Effector memory CD8-positive, alpha-beta T cell (primary cell): ENCODE measurements around the gene LRP1B.

Experiments
- ATAC-seq: fragments of 150-1000 bp; cut with Tn5 transposase; replicated peaks from 2 replicates; pipeline ENCODE4 v1.10.0; 2021; ENCODE audit warnings: mild to moderate bottlenecking, moderate library complexity
- DNase-seq, 3 experiments: peaks; one replicate each; pipeline ENCODE4 v3.0.0; 2021
- H3K27ac Mint-ChIP-seq, 2 donors: one replicate each; pipeline ENCODE4 v1.8.0; 2022; ENCODE audit warnings: mild to moderate bottlenecking in 2 of 2, mixed read lengths in 2 of 2, moderate library complexity in 2 of 2
- H3K27me3 Mint-ChIP-seq, 2 donors: one replicate each; pipeline ENCODE4 v1.8.0; 2022; ENCODE audit warnings: mixed read lengths in 2 of 2
- H3K36me3 Mint-ChIP-seq: one replicate; pipeline ENCODE4 v1.8.0; 2022; ENCODE audit warnings: mild to moderate bottlenecking, moderate library complexity, mixed read lengths; ENCODE audit not compliant: insufficient read depth
- H3K4me1 Mint-ChIP-seq, 2 donors: one replicate each; pipeline ENCODE4 v1.8.0; 2022; ENCODE audit warnings: low read depth in 2 of 2, mixed read lengths in 2 of 2
- H3K4me3 Mint-ChIP-seq, 2 donors: one replicate each; pipeline ENCODE4 v1.8.0; 2022; ENCODE audit warnings: mild to moderate bottlenecking in 2 of 2, mixed read lengths in 2 of 2, moderate library complexity in 2 of 2
- H3K9me3 Mint-ChIP-seq, 2 donors: one replicate each; pipeline ENCODE4 v1.8.0; 2022; ENCODE audit warnings: mixed read lengths in 2 of 2

LRP1B gene

GRCh38 chr2:141519906-141520305 lies 610.9 kb downstream of the LRP1B start:
- no peaks in the 10 kb centered on the region for H3K36me3 Mint-ChIP-seq
- H3K4me3 Mint-ChIP-seq, result no peak overlapping the region
- no peak overlapping the region for H3K27ac Mint-ChIP-seq
- DNase-seq (no peak), ATAC-seq (no peak)
- no peaks in the 10 kb centered on the region for H3K4me1 Mint-ChIP-seq
- no peaks in the 10 kb centered on the region for H3K27me3 Mint-ChIP-seq
- H3K9me3 Mint-ChIP-seq, result peaks cover 6% of the 10 kb centered on the region in 2 donors

GRCh38 chr2:141517852-141518421 lies 612.9 kb downstream of the LRP1B start:
- Mint-ChIP-seq H3K4me3 (no peak overlapping the region), H3K27ac (no peak overlapping the region), H3K27me3 (no peaks in the 10 kb centered on the region), H3K9me3 (peaks cover 6 to 9% of the 10 kb centered on the region in 2 donors), H3K4me1 (no peaks in the 10 kb centered on the region), H3K36me3 (no peaks in the 10 kb centered on the region)
- ATAC-seq (no peak), DNase-seq (no peak)

GRCh38 chr2:141517180-141517851 lies 613.5 kb downstream of the LRP1B start:
- no peaks in the 10 kb centered on the region for H3K4me1 Mint-ChIP-seq
- no peak overlapping the region for H3K27ac Mint-ChIP-seq
- no peaks in the 10 kb centered on the region for H3K27me3 Mint-ChIP-seq
- ATAC-seq (no peak), DNase-seq (no peak)
- H3K4me3 Mint-ChIP-seq, result no peak overlapping the region
- peaks cover 3 to 8% of the 10 kb centered on the region in 2 donors for H3K9me3 Mint-ChIP-seq
- H3K36me3 Mint-ChIP-seq, result no peaks in the 10 kb centered on the region

GRCh38 chr2:141515931-141516330 lies 614.9 kb downstream of the LRP1B start:
- Mint-ChIP-seq H3K9me3 (peaks cover 0 to 8% of the 10 kb centered on the region in 2 donors), H3K36me3 (no peaks in the 10 kb centered on the region), H3K4me3 (no peak overlapping the region), H3K27ac (no peak overlapping the region), H3K27me3 (no peaks in the 10 kb centered on the region), H3K4me1 (no peaks in the 10 kb centered on the region)
- DNase-seq (no peak), ATAC-seq (no peak)

- H3K4me3 Mint-ChIP-seq, result no peak overlapping the region
- no peaks in the 10 kb centered on the region for H3K27me3 Mint-ChIP-seq
- ATAC-seq, result no peak
- H3K9me3 Mint-ChIP-seq, result peaks cover 0 to 9% of the 10 kb centered on the region in 2 donors
- no peak for DNase-seq
- H3K36me3 Mint-ChIP-seq, result no peaks in the 10 kb centered on the region
- no peak overlapping the region for H3K27ac Mint-ChIP-seq
- no peaks in the 10 kb centered on the region for H3K4me1 Mint-ChIP-seq
Measured at GRCh38 chr2:141513853-141514252, 617.0 kb downstream of the LRP1B start.

- H3K27me3 Mint-ChIP-seq, result no peaks in the 10 kb centered on the region
- H3K4me3 Mint-ChIP-seq, result no peak overlapping the region
- no peak for ATAC-seq
- no peak overlapping the region for H3K27ac Mint-ChIP-seq
- no peaks in the 10 kb centered on the region for H3K4me1 Mint-ChIP-seq
- no peaks in the 10 kb centered on the region for H3K36me3 Mint-ChIP-seq
- DNase-seq, result no peak
- H3K9me3 Mint-ChIP-seq, result peaks cover 0 to 8% of the 10 kb centered on the region in 2 donors
Measured at GRCh38 chr2:141508806-141509595, 621.8 kb downstream of the LRP1B start.

- Mint-ChIP-seq H3K27ac (no peak overlapping the region), H3K4me3 (no peak overlapping the region), H3K4me1 (no peaks in the 10 kb centered on the region), H3K36me3 (peaks cover 3% of the 10 kb centered on the region), H3K9me3 (peaks cover 0 to 8% of the 10 kb centered on the region in 2 donors), H3K27me3 (no peaks in the 10 kb centered on the region)
- no peak for ATAC-seq
- DNase-seq, result no peak
Measured at GRCh38 chr2:141508086-141508752, 622.6 kb downstream of the LRP1B start.

- DNase-seq (no peak), ATAC-seq (no peak)
- Mint-ChIP-seq H3K4me1 (no peaks in the 10 kb centered on the region), H3K36me3 (peaks cover 3% of the 10 kb centered on the region), H3K4me3 (no peak overlapping the region), H3K27ac (no peak overlapping the region), H3K27me3 (no peaks in the 10 kb centered on the region), H3K9me3 (peaks cover 0 to 6% of the 10 kb centered on the region in 2 donors)
Measured at GRCh38 chr2:141506135-141506534, 624.7 kb downstream of the LRP1B start.

- no peak overlapping the region for H3K27ac Mint-ChIP-seq
Measured at GRCh38 chr2:141501752-141502151, 629.1 kb downstream of the LRP1B start.

GRCh38 chr2:141499123-141499522 lies 631.7 kb downstream of the LRP1B start:
- Mint-ChIP-seq H3K27ac (no peak overlapping the region), H3K9me3 (peaks cover 0 to 6% of the 10 kb centered on the region in 2 donors), H3K27me3 (no peaks in the 10 kb centered on the region), H3K4me1 (no peaks in the 10 kb centered on the region), H3K36me3 (peaks cover 6% of the 10 kb centered on the region), H3K4me3 (no peak overlapping the region)
- ATAC-seq, result no peak
- no peak for DNase-seq

More at GRCh38 chr2:141501752-141502151, 629.1 kb downstream of the LRP1B start:
- peaks cover 0 to 5% of the 10 kb centered on the region in 2 donors for H3K9me3 Mint-ChIP-seq
- H3K4me3 Mint-ChIP-seq, result no peak overlapping the region
- peaks cover 6% of the 10 kb centered on the region for H3K36me3 Mint-ChIP-seq
- H3K27me3 Mint-ChIP-seq, result no peaks in the 10 kb centered on the region
- H3K4me1 Mint-ChIP-seq, result no peaks in the 10 kb centered on the region
- DNase-seq, result no peak
- no peak for ATAC-seq

- Mint-ChIP-seq H3K27ac (no peak overlapping the region), H3K4me1 (no peaks in the 10 kb centered on the region), H3K4me3 (no peak overlapping the region), H3K9me3 (peaks cover 0 to 7% of the 10 kb centered on the region in 2 donors), H3K27me3 (no peaks in the 10 kb centered on the region), H3K36me3 (peaks cover 6% of the 10 kb centered on the region)
- ATAC-seq (no peak), DNase-seq (no peak)
Measured at GRCh38 chr2:141498561-141498960, 632.3 kb downstream of the LRP1B start.

GRCh38 chr2:141497272-141497671 lies 633.5 kb downstream of the LRP1B start:
- peak; percentile 88 for ATAC-seq
- Mint-ChIP-seq H3K9me3 (peaks cover 0 to 8% of the 10 kb centered on the region in 2 donors), H3K4me3 (no peak overlapping the region), H3K4me1 (no peaks in the 10 kb centered on the region), H3K36me3 (peaks cover 3% of the 10 kb centered on the region), H3K27ac (no peak overlapping the region), H3K27me3 (no peaks in the 10 kb centered on the region)
- no peak for DNase-seq

GRCh38 chr2:141496810-141497209 lies 634.0 kb downstream of the LRP1B start:
- Mint-ChIP-seq H3K36me3 (peaks cover 3% of the 10 kb centered on the region), H3K4me1 (no peaks in the 10 kb centered on the region), H3K9me3 (peaks cover 0 to 8% of the 10 kb centered on the region in 2 donors), H3K27me3 (no peaks in the 10 kb centered on the region), H3K27ac (no peak overlapping the region), H3K4me3 (no peak overlapping the region)
- ATAC-seq (no peak), DNase-seq (no peak)
